A673 (cell line): ENCODE measurements around the gene SLC25A21. TPM values are rescaled to one million over a fixed set of nuclear protein-coding genes. Genes with fewer than 3 reads are reported as not detected.

Source experiments
- BruUV-seq: library from RNA; stranded (reverse); fragments of 400-500 nt; replicated peaks from 2 replicates; lab custom pipeline; 2021; lab: Mats Ljungman, UMichigan
- CTCF ChIA-PET: fragments of 300-600 bp; sonication (Branson Sonifier 250); formaldehyde crosslinking; loops from one replicate; lab custom pipeline; 2022; ENCODE audit warnings: antibody characterized with exemption; lab: Charles Lee
- POLR2A ChIA-PET: fragments of 300-600 bp; sonication (Branson Sonifier 250); formaldehyde crosslinking; loops from one replicate; lab custom pipeline; 2022; ENCODE audit warnings: antibody characterized with exemption; ENCODE audit not compliant: low non-redundant PET; lab: Charles Lee
- DNase-seq: peaks from one replicate; pipeline ENCODE4 v3.0.0-alpha.2; 2015; ENCODE audit warnings: low spot score
- H3K27ac ChIP-seq: fragments of 200-600 bp; sonication (generic); 2 replicates; pipeline ENCODE4 v1.5.1; 2016; ENCODE audit warnings: mixed run types, low read depth, mild to moderate bottlenecking, mixed read lengths, antibody characterized with exemption, low read length; ENCODE audit not compliant: poor library complexity, severe bottlenecking
- H3K27me3 ChIP-seq: fragments of 200-600 bp; sonication (generic); replicated peaks from 2 replicates; pipeline ENCODE4 v1.6.1; 2017; ENCODE audit warnings: mixed run types, low read depth, mild to moderate bottlenecking, mixed read lengths, antibody characterized with exemption, low read length; ENCODE audit not compliant: insufficient read depth, poor library complexity
- H3K36me3 ChIP-seq: fragments of 200-600 bp; sonication (generic); 2 replicates; pipeline ENCODE4 v1.6.1; 2016; ENCODE audit warnings: mixed run types, mild to moderate bottlenecking, mixed read lengths, antibody characterized with exemption, low read length; ENCODE audit not compliant: insufficient read depth, poor library complexity, severe bottlenecking
- H3K4me1 ChIP-seq: fragments of 200-600 bp; sonication (generic); 2 replicates; pipeline ENCODE4 v1.6.1; 2017; ENCODE audit warnings: mixed run types, mild to moderate bottlenecking, mixed read lengths, antibody characterized with exemption, low read length; ENCODE audit not compliant: insufficient read depth, poor library complexity, severe bottlenecking
- H3K4me3 ChIP-seq: fragments of 200-600 bp; sonication (generic); 2 replicates; pipeline ENCODE4 v1.5.1; 2016; ENCODE audit warnings: low read depth, mixed run types, mild to moderate bottlenecking, mixed read lengths, low read length; ENCODE audit not compliant: poor library complexity, severe bottlenecking
- H3K9me3 ChIP-seq: fragments of 200-600 bp; sonication (generic); 2 replicates; pipeline ENCODE4 v1.6.1; 2016; ENCODE audit warnings: mixed run types, low read depth, mild to moderate bottlenecking, mixed read lengths, antibody characterized with exemption, low read length; ENCODE audit not compliant: poor library complexity, severe bottlenecking
- EZH2 ChIP-seq: fragments of 200-600 bp; sonication (generic); IDR thresholded peaks from 2 replicates; pipeline ENCODE4 v1.6.1; 2017; ENCODE audit warnings: borderline replicate concordance, low read depth, mild to moderate bottlenecking, mixed read lengths, antibody characterized with exemption, low read length; ENCODE audit not compliant: poor library complexity, severe bottlenecking
- intact Hi-C: fragments of 100-400 bp; cut with micrococcal nuclease; formaldehyde crosslinking; loops from one replicate; pipeline ENCODE4 v1.10.0; 2022; ENCODE audit not compliant: unreplicated experiment
- total RNA-seq: library from RNA; stranded (reverse); gene quantifications from 2 replicates; pipeline ENCODE4 v1.2.3, GENCODE V29; 2021
- TF ChIP-seq, protein P1 (sequence below): fragments of 300-800, 200-600 bp; sonication (generic); conservative IDR thresholded peaks from 2 replicates; pipeline ENCODE4 v1.5.1; 2017; ENCODE audit warnings: low read depth, mild to moderate bottlenecking, antibody characterized with exemption, low read length, moderate library complexity, mixed read lengths

SLC25A21 gene
- total RNA-seq, 1 experiment from 2014 or later = 4.7 TPM

GRCh38 chr14:36884049-36884448 lies 288.4 kb downstream of the SLC25A21 start:
- TF ChIP-seq, protein P1, sequence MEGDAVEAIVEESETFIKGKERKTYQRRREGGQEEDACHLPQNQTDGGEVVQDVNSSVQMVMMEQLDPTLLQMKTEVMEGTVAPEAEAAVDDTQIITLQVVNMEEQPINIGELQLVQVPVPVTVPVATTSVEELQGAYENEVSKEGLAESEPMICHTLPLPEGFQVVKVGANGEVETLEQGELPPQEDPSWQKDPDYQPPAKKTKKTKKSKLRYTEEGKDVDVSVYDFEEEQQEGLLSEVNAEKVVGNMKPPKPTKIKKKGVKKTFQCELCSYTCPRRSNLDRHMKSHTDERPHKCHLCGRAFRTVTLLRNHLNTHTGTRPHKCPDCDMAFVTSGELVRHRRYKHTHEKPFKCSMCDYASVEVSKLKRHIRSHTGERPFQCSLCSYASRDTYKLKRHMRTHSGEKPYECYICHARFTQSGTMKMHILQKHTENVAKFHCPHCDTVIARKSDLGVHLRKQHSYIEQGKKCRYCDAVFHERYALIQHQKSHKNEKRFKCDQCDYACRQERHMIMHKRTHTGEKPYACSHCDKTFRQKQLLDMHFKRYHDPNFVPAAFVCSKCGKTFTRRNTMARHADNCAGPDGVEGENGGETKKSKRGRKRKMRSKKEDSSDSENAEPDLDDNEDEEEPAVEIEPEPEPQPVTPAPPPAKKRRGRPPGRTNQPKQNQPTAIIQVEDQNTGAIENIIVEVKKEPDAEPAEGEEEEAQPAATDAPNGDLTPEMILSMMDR = no peak
- TF ChIP-seq EZH2 = no peak
- Histone ChIP-seq H3K36me3 (no peaks in the 10 kb centered on the region), H3K4me3 (no peak overlapping the region), H3K4me1 (no peaks in the 10 kb centered on the region), H3K27ac (no peak overlapping the region), H3K9me3 (peaks cover 2% of the 10 kb centered on the region), H3K27me3 (no peaks in the 10 kb centered on the region)
- no peak for DNase-seq
- CTCF ChIA-PET = no interaction called here
- no TSS peak for BruUV-seq
- intact Hi-C loops = no loop called here
- POLR2A ChIA-PET = no interaction called here

GRCh38 chr14:36880276-36880675 lies 292.1 kb downstream of the SLC25A21 start:
- peaks cover 2% of the 10 kb centered on the region for H3K9me3 ChIP-seq
- no peaks in the 10 kb centered on the region for H3K27me3 ChIP-seq
- ChIA-PET CTCF (no interaction called here), POLR2A (no interaction called here)
- no peak overlapping the region for H3K4me3 ChIP-seq
- no peak overlapping the region for H3K27ac ChIP-seq
- H3K4me1 ChIP-seq = no peaks in the 10 kb centered on the region
- intact Hi-C loops = no loop called here
- no peak for DNase-seq
- TF ChIP-seq EZH2 = no peak
- TF ChIP-seq, protein P1 = no peak
- H3K36me3 ChIP-seq = no peaks in the 10 kb centered on the region
- BruUV-seq = no TSS peak

- no peak for TF ChIP-seq EZH2
- TF ChIP-seq, protein P1 = no peak
- intact Hi-C loops = no loop called here
- Histone ChIP-seq H3K4me1 (no peaks in the 10 kb centered on the region), H3K36me3 (no peaks in the 10 kb centered on the region), H3K27me3 (no peaks in the 10 kb centered on the region), H3K9me3 (no peaks in the 10 kb centered on the region), H3K4me3 (no peak overlapping the region), H3K27ac (no peak overlapping the region)
- POLR2A ChIA-PET = no interaction called here
- DNase-seq = no peak
- no TSS peak for BruUV-seq
- CTCF ChIA-PET = no interaction called here
Measured at GRCh38 chr14:36879558-36879957, 292.8 kb downstream of the SLC25A21 start.
